Thymus (tissue), 11 donors: ENCODE data around the gene CD70. TPM values are rescaled to one million over a fixed set of nuclear protein-coding genes. Genes with fewer than 3 reads are reported as not detected.
"Not testable (repeated sequence)": the region's sequence is repeated elsewhere in the genome, so short reads cannot be mapped to it uniquely, and the experiment has no call there.

Experiments
- DNase-seq, 9 donors: peaks; one replicate each; pipeline ENCODE4 v3.0.0-alpha.2; 2013; ENCODE audit warnings: low spot score in 9 of 9, low read depth in 6 of 9, missing footprints in 1 of 9
- H3K27ac ChIP-seq, 2 donors: one replicate each; pipeline ENCODE4 v1.5.1; 2013; ENCODE audit warnings: control low read depth in 1 of 2, low read depth in 1 of 2, low read length in 1 of 2, mild to moderate bottlenecking in 1 of 2, moderate library complexity in 1 of 2
- H3K27me3 ChIP-seq, 2 donors: one replicate each; pipeline ENCODE4 v1.5.1; 2013; ENCODE audit warnings: low read length in 1 of 2; ENCODE audit not compliant: control insufficient read depth in 2 of 2, insufficient read depth in 1 of 2
- H3K36me3 ChIP-seq, 2 donors: one replicate each; pipeline ENCODE4 v1.5.1; 2013; ENCODE audit warnings: low read length in 1 of 2, mild to moderate bottlenecking in 1 of 2, moderate library complexity in 1 of 2; ENCODE audit not compliant: control insufficient read depth in 2 of 2, insufficient read depth in 2 of 2
- H3K4me1 ChIP-seq, 2 donors: one replicate each; pipeline ENCODE4 v1.5.1; 2013; ENCODE audit warnings: low read length in 2 of 2; ENCODE audit not compliant: control insufficient read depth in 2 of 2, insufficient read depth in 2 of 2
- H3K4me3 ChIP-seq, 2 donors: one replicate each; pipeline ENCODE4 v1.5.1; 2013; ENCODE audit warnings: low read length in 2 of 2, control low read depth in 1 of 2, mild to moderate bottlenecking in 1 of 2
- H3K9me3 ChIP-seq, 2 donors: one replicate each; pipeline ENCODE4 v1.5.1; 2013; ENCODE audit warnings: low read length in 1 of 2, mild to moderate bottlenecking in 1 of 2; ENCODE audit not compliant: control insufficient read depth in 2 of 2, insufficient read depth in 1 of 2
- WGBS: extraction: QIAGEN DNeasy Blood & Tissue Kit; methylation state at CpG from one replicate; pipeline ENCODE4 v1.1.7; 2013; 5-methylcytosine and 5-hydroxymethylcytosine counted together
- polyA plus RNA-seq: library from polyadenylated mRNA; stranded (reverse); fragments of 200-250 nt; gene quantifications from one replicate; pipeline ENCODE4 v1.2.3, GENCODE V29; 2013
- total RNA-seq: library from RNA; stranded (reverse); fragments of 120-200 nt; gene quantifications from one replicate; pipeline ENCODE4 v1.2.4, GENCODE V29; 2013
- donor health status: healthy.

CD70 gene
- total and polyA plus RNA-seq, 2 donors = 4.0 to 11.1 TPM

DNA sequence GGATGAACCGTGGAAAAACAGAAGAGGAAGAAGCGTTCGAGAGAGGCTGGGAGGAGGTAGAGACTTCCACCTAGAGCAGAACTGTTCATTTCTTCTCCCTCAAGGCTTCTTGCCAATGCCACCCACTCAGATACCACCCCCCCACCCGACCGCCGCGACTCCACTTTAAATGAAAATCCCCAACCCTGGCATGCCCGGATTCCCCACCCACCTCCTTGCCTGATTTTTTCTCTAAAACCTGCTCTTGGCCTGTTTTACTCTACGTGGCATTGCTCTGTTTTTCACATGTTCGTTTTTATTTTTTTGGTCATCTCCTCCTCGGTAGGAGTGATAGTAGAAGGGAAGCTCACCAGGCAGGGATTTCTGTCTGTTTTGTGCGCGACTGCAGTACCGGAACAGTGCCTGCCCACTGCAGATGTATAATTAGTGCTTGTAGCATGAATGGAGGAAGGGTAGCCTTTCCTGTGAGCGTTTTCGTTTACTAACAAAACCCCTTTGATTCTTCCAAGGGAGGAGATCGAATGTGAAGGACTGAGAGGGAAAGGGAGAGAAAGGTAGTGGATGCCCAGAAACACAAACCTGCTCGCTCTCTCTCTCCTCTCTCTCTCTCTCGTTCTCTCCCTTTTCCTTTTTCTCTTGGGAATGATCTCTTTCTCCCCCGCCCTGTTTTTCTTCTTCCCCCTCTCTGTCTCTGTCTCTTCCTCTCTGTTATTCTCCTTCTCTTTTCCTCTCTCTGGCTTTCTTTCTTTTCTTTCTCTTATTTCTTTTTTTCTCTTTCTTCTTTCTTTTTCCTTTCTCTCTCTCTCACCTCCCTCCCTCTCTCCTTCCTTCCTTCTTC lies 2.2 kb downstream of the CD70 start:
- no peak overlapping the region for H3K27ac ChIP-seq
- peaks cover 0 to 4% of the 10 kb centered on the region in 2 donors for H3K4me1 ChIP-seq
- DNase-seq = no peak
- H3K27me3 ChIP-seq = peaks cover 44 to 82% of the 10 kb centered on the region in 2 donors
- no peaks in the 10 kb centered on the region for H3K36me3 ChIP-seq
- 7% methylated on average over 20 of the region's 20 CpGs for WGBS
- H3K9me3 ChIP-seq = peaks cover 0 to 5% of the 10 kb centered on the region in 2 donors
- H3K4me3 ChIP-seq = no peak overlapping the region

DNA sequence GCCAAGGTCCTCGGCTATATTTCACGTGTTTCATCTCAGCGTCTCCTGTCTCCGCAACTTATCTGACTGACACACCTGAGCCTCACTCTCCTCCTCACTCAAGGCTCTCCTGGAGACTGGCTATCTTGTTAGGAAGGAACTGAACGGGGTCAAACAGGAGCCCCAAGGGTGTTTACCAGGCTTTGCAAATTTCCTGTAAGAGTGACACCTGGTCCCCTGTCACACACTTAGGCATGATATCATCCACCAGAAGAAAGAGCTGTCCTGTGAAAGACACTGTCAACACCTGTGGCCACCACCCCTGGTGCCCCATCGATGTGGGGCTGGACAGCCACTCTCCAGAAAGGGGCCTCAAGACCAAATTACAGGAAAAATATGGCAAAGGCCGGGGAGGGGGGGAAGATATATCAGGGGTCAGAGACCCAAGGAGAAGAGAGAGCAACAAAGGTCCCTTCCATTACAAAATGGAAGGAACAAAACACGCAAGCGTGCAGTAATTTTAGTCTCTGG lies 2.9 kb downstream of the CD70 start:
- Histone ChIP-seq H3K27ac (no peak overlapping the region), H3K9me3 (peaks cover 0 to 5% of the 10 kb centered on the region in 2 donors), H3K4me1 (peaks cover 0 to 4% of the 10 kb centered on the region in 2 donors), H3K36me3 (no peaks in the 10 kb centered on the region), H3K4me3 (no peak overlapping the region), H3K27me3 (peaks cover 44 to 81% of the 10 kb centered on the region in 2 donors)
- WGBS = 10% methylated on average over 9 of the region's 9 CpGs
- no peak for DNase-seq

DNA sequence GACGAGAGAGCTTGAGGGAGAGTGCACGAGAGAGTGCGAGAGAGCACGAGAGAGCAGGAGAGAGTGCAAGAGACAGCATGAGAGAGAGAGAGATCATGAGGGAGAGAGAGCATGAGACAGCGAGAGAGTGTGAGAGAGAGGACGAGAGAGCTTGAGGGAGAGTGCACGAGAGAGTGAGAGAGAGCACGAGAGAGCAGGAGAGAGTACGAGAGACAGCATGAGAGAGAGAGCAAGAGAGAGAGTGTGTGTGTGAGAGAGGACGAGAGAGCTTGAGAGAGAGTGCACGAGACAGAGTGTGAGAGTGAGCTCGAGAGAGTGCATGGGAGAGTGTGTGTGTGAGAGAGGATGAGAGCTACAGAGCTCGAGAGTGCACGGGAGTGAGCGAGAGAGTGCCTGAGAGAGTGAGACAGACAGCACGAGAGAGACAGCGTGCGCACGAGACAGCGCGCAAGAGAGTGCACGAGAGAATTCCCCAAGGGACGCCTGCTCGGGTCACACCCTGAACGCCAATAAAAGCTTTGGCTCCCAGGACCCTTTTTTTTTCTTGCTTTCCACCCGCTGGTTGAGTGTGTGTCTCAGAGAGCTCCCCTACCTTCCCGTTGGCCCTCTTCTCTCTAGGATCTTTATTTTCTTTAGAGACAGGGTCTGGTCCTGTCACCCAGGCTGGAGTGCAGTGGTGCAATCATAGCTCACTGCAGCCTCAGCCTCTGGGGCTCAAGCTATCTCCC lies 3.7 kb downstream of the CD70 start:
- 7% methylated on average over 27 of the region's 27 CpGs for WGBS
- Histone ChIP-seq H3K27me3 (peaks cover 44 to 75% of the 10 kb centered on the region in 2 donors), H3K4me3 (no peak overlapping the region), H3K27ac (no peak overlapping the region), H3K9me3 (peaks cover 0 to 5% of the 10 kb centered on the region in 2 donors), H3K4me1 (peaks cover 0 to 4% of the 10 kb centered on the region in 2 donors), H3K36me3 (no peaks in the 10 kb centered on the region)
- no peak for DNase-seq

DNA sequence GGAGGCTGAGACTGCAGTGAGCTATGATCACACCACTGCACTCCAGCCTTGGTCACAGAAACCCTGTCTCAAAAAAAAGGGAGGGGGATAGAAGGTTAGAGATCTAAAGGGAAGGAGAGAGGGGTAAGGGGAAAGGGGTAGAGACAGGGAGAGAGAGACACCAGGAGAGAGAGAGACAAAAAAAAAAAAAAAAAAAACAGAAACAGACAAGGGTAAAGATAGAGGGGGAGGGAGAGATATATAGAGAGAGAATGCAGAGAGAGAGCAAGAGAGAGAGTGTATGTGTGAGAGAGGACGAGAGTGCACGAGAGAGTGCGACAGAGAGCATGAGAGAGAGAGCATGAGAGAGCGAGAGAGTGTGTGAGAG lies 4.2 kb downstream of the CD70 start:
- Histone ChIP-seq H3K27me3 (peaks cover 41 to 72% of the 10 kb centered on the region in 2 donors), H3K4me1 (peaks cover 0 to 4% of the 10 kb centered on the region in 2 donors), H3K27ac (no peak overlapping the region), H3K9me3 (peaks cover 0 to 5% of the 10 kb centered on the region in 2 donors), H3K4me3 (no peak overlapping the region), H3K36me3 (no peaks in the 10 kb centered on the region)
- no peak for DNase-seq
- WGBS = 23% methylated on average over 4 of the region's 4 CpGs

DNA sequence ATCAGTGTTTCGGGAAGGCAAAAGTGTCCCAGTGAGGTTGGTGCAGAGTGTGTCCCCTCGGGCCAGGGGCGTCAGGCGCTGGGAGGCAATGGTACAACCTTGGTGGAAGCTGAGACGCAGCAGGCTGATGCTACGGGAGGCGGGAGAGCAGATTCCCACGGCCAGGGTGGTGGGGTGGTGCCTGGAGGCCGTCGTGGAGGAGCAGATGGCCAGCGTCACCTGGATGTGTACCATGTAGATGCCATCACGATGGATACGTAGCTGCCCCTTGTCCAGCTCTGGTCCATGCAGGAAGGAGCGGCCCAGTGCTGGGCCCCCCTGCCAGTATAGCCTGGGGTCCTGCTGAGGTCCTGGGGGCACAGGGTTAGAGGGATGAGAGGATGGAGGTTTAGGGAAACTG lies 4.9 kb downstream of the CD70 start:
- no peak overlapping the region for H3K4me3 ChIP-seq
- DNase-seq = no peak
- WGBS = 85% methylated on average over 14 of the region's 14 CpGs
- peaks cover 0 to 4% of the 10 kb centered on the region in 2 donors for H3K4me1 ChIP-seq
- no peaks in the 10 kb centered on the region for H3K36me3 ChIP-seq
- peaks cover 36 to 65% of the 10 kb centered on the region in 2 donors for H3K27me3 ChIP-seq
- peaks cover 0 to 5% of the 10 kb centered on the region in 2 donors for H3K9me3 ChIP-seq
- no peak overlapping the region for H3K27ac ChIP-seq

DNA sequence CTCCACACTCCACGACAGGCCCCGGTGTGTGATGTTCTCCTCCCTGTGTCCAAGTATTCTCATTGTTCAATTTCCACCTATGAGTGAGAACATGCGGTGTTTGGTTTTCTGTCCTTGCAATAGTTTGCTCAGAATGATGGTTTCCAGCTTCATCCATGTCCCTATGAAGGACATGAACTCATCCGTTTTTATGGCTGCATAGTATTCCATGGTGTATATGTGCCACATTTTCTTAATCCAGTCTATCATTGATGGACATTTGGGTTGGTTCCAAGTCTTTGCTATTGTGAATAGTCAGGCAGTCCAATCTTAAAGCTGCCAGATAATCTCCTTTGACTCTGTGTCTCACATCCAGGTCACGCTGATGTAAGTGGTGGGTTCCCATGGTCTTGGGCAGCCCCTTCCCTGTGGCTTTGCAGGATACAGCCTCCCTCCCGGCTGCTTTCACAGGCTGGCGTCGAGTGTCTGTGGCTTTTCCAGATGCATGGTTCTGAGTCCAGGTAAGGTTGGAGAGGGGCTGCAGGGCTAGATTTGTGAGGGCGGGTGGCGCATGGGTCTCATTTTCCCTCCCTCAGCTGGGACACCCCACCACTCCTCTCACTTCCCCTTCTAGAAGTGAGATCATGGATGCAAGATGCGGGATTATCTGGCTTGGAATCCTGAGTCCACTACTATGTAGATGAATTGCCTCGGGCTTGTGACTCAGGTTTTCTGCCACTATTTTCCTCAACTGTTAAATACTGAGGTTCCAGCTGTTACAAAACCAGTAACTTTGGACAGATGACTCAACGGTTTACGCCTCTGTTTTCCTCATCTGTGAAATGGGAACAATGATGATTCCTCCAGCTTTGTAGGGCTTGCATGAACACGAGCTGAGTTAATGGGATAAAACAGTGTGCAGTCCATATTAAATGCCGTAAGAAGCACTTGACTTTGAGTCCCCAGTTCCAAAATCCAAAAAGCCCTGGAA lies 8.2 kb downstream of the CD70 start:
- not testable (repeated sequence) for H3K4me1 ChIP-seq, H3K9me3 ChIP-seq, H3K27ac ChIP-seq, H3K36me3 ChIP-seq, H3K4me3 ChIP-seq, DNase-seq
- 93% methylated on average over 16 of the region's 16 CpGs for WGBS
- H3K27me3 ChIP-seq = peaks cover 9 to 33% of the 10 kb centered on the region in 2 donors

DNA sequence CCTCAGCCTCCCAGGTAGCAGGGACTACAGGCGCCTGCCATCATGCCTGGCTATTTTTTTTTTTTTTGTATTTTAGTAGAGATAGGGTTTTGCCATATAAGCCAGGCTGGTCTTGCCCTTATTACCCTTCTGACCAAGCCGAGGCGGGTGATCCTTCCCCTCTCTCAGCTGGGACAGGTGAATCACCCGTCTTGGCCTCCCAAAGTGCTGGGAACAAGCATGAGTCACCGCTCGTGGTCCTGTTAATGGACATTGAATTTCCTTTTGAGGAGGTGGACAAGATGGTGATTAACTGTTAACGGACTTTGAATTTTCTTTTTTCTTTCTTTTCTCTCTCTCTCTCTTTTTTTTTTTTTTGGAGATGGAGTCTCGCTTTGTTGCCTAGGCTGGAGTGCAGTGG lies 10.6 kb downstream of the CD70 start:
- no peak for DNase-seq
- H3K27me3 ChIP-seq = peaks cover 0 to 9% of the 10 kb centered on the region in 2 donors
- H3K9me3 ChIP-seq = no peaks in the 10 kb centered on the region
- H3K36me3 ChIP-seq = no peaks in the 10 kb centered on the region
- no peaks in the 10 kb centered on the region for H3K4me1 ChIP-seq
- 82% methylated on average over 8 of the region's 8 CpGs for WGBS
- H3K27ac ChIP-seq = no peak overlapping the region
- no peak overlapping the region for H3K4me3 ChIP-seq

DNA sequence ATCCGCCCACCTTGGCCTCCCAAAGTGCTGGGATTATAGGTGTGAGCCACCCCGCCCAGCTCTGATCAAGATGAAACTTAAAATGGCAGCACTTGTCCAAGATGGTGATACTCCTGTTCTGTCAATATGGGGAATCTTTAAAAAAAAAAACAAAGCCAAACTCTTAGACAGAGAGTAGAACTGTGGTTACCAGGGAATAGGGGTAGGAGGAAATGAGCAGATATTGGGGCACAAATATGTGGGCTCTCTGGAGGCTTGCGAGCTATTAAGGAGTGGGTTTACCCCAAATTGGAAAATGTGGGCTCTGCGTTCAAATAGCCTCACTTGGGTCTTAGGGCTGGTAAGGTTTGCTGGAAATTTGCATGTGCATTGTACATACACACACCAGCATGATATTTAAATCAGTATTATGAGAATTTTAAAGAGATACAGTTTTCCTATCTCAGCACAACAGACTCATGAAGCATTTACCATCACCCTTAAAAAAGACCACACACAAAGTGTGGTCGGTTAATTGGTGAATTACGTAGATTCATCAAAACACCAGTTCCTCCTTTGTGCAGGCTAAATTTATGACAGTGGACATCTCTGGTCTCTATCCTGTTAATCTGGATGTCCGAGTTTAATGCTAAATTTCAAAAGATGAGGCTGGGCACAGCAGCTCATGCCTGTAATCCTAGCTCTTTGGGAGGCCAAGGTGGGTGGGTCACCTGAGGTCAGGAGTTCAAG lies 11.3 kb downstream of the CD70 start:
- H3K36me3 ChIP-seq = no peaks in the 10 kb centered on the region
- peaks cover 0 to 2% of the 10 kb centered on the region in 2 donors for H3K27me3 ChIP-seq
- H3K4me1 ChIP-seq = no peaks in the 10 kb centered on the region
- no peak overlapping the region for H3K4me3 ChIP-seq
- H3K27ac ChIP-seq = no peak overlapping the region
- no peak for DNase-seq
- 92% methylated on average over 7 of the region's 7 CpGs for WGBS
- no peaks in the 10 kb centered on the region for H3K9me3 ChIP-seq
